ENCODE results near the gene ATXN7L1.

ATXN7L1 gene

GRCh38 chr7:105821527-105821926 lies 54.9 kb downstream of the ATXN7L1 start:
- Mint-ChIP-seq H3K4me1 (ENCODE audit: low read depth) (peaks cover 24% of the 10 kb centered on the region), H3K9me3 (peaks cover 21% of the 10 kb centered on the region), H3K27me3 (ENCODE audit: low read depth) (peaks cover 10% of the 10 kb centered on the region), H3K36me3 (ENCODE audit: low read depth) (peaks cover 27% of the 10 kb centered on the region), H3K27ac (no peak overlapping the region), H3K4me3 (no peak overlapping the region)
- DNase-seq (ENCODE audit: low spot score), result no peak

GRCh38 chr7:105820363-105821066 lies 55.9 kb downstream of the ATXN7L1 start:
- peaks cover 33% of the 10 kb centered on the region for H3K4me1 Mint-ChIP-seq (ENCODE audit: low read depth)
- H3K27me3 Mint-ChIP-seq (ENCODE audit: low read depth), result peaks cover 4% of the 10 kb centered on the region
- no peak for DNase-seq (ENCODE audit: low spot score)
- H3K4me3 Mint-ChIP-seq, result no peak overlapping the region
- H3K27ac Mint-ChIP-seq, result no peak overlapping the region
- H3K9me3 Mint-ChIP-seq, result peaks cover 21% of the 10 kb centered on the region
- peaks cover 24% of the 10 kb centered on the region for H3K36me3 Mint-ChIP-seq (ENCODE audit: low read depth)

- H3K9me3 Mint-ChIP-seq, result peaks cover 14% of the 10 kb centered on the region
Measured at GRCh38 chr7:105819559-105819958, 56.8 kb downstream of the ATXN7L1 start.

GRCh38 chr7:105816954-105817615 lies 59.3 kb downstream of the ATXN7L1 start:
- no peak for DNase-seq (ENCODE audit: low spot score)
- Mint-ChIP-seq H3K4me3 (no peak overlapping the region), H3K27ac (no peak overlapping the region), H3K36me3 (ENCODE audit: low read depth) (peaks cover 12% of the 10 kb centered on the region), H3K9me3 (no peaks in the 10 kb centered on the region), H3K4me1 (ENCODE audit: low read depth) (peaks cover 41% of the 10 kb centered on the region), H3K27me3 (ENCODE audit: low read depth) (no peaks in the 10 kb centered on the region)

More at GRCh38 chr7:105819559-105819958, 56.8 kb downstream of the ATXN7L1 start:
- H3K36me3 Mint-ChIP-seq (ENCODE audit: low read depth), result peaks cover 17% of the 10 kb centered on the region
- H3K4me3 Mint-ChIP-seq, result no peak overlapping the region
- H3K27me3 Mint-ChIP-seq (ENCODE audit: low read depth), result no peaks in the 10 kb centered on the region
- no peak overlapping the region for H3K27ac Mint-ChIP-seq
- peaks cover 41% of the 10 kb centered on the region for H3K4me1 Mint-ChIP-seq (ENCODE audit: low read depth)
- no peak for DNase-seq (ENCODE audit: low spot score)

- H3K4me3 Mint-ChIP-seq, result no peak overlapping the region
Measured at GRCh38 chr7:105816266-105816843, 60.0 kb downstream of the ATXN7L1 start.

GRCh38 chr7:105815576-105815975 lies 60.8 kb downstream of the ATXN7L1 start:
- H3K27me3 Mint-ChIP-seq (ENCODE audit: low read depth), result no peaks in the 10 kb centered on the region
- H3K27ac Mint-ChIP-seq, result no peak overlapping the region
- peaks cover 48% of the 10 kb centered on the region for H3K4me1 Mint-ChIP-seq (ENCODE audit: low read depth)

More at GRCh38 chr7:105816266-105816843, 60.0 kb downstream of the ATXN7L1 start:
- Mint-ChIP-seq H3K27me3 (ENCODE audit: low read depth) (no peaks in the 10 kb centered on the region), H3K9me3 (no peaks in the 10 kb centered on the region), H3K36me3 (ENCODE audit: low read depth) (peaks cover 15% of the 10 kb centered on the region), H3K4me1 (ENCODE audit: low read depth) (peaks cover 45% of the 10 kb centered on the region), H3K27ac (no peak overlapping the region)
- DNase-seq (ENCODE audit: low spot score), result no peak

GRCh38 chr7:105814481-105814880 lies 61.9 kb downstream of the ATXN7L1 start:
- Mint-ChIP-seq H3K9me3 (peaks cover 7% of the 10 kb centered on the region), H3K27me3 (ENCODE audit: low read depth) (no peaks in the 10 kb centered on the region), H3K36me3 (ENCODE audit: low read depth) (peaks cover 28% of the 10 kb centered on the region), H3K27ac (no peak overlapping the region), H3K4me3 (no peak overlapping the region), H3K4me1 (ENCODE audit: low read depth) (peaks cover 59% of the 10 kb centered on the region)
- no peak for DNase-seq (ENCODE audit: low spot score)

More at GRCh38 chr7:105815576-105815975, 60.8 kb downstream of the ATXN7L1 start:
- Mint-ChIP-seq H3K4me3 (no peak overlapping the region), H3K36me3 (ENCODE audit: low read depth) (peaks cover 19% of the 10 kb centered on the region), H3K9me3 (no peaks in the 10 kb centered on the region)
- DNase-seq (ENCODE audit: low spot score), result no peak

- H3K27me3 Mint-ChIP-seq (ENCODE audit: low read depth), result no peaks in the 10 kb centered on the region
- peaks cover 7% of the 10 kb centered on the region for H3K9me3 Mint-ChIP-seq
- peaks cover 27% of the 10 kb centered on the region for H3K36me3 Mint-ChIP-seq (ENCODE audit: low read depth)
- no peak overlapping the region for H3K4me3 Mint-ChIP-seq
- DNase-seq (ENCODE audit: low spot score), result no peak
- peaks cover 81% of the 10 kb centered on the region for H3K4me1 Mint-ChIP-seq (ENCODE audit: low read depth)
- H3K27ac Mint-ChIP-seq, result no peak overlapping the region
Measured at GRCh38 chr7:105811189-105811847, 65.1 kb downstream of the ATXN7L1 start.

- H3K27ac Mint-ChIP-seq, result peak overlapping the region; percentile 81
- peaks cover 82% of the 10 kb centered on the region for H3K4me1 Mint-ChIP-seq (ENCODE audit: low read depth)
- DNase-seq (ENCODE audit: low spot score), result peak; percentile 36
- peaks cover 27% of the 10 kb centered on the region for H3K36me3 Mint-ChIP-seq (ENCODE audit: low read depth)
- H3K9me3 Mint-ChIP-seq, result peaks cover 7% of the 10 kb centered on the region
- no peak overlapping the region for H3K4me3 Mint-ChIP-seq
- H3K27me3 Mint-ChIP-seq (ENCODE audit: low read depth), result no peaks in the 10 kb centered on the region
Measured at GRCh38 chr7:105810556-105810955, 65.8 kb downstream of the ATXN7L1 start.

GRCh38 chr7:105808703-105809590 lies 67.5 kb downstream of the ATXN7L1 start:
- H3K4me1 Mint-ChIP-seq (ENCODE audit: low read depth), result peaks cover 82% of the 10 kb centered on the region
- peak overlapping the region; percentile 81 for H3K27ac Mint-ChIP-seq
- H3K4me3 Mint-ChIP-seq, result peak overlapping the region; percentile 58
- H3K9me3 Mint-ChIP-seq, result peaks cover 7% of the 10 kb centered on the region
- no peaks in the 10 kb centered on the region for H3K27me3 Mint-ChIP-seq (ENCODE audit: low read depth)
- DNase-seq (ENCODE audit: low spot score), result peak; percentile 94
- peaks cover 25% of the 10 kb centered on the region for H3K36me3 Mint-ChIP-seq (ENCODE audit: low read depth)

GRCh38 chr7:105808209-105808608 lies 68.2 kb downstream of the ATXN7L1 start:
- peaks cover 7% of the 10 kb centered on the region for H3K9me3 Mint-ChIP-seq
- H3K27me3 Mint-ChIP-seq (ENCODE audit: low read depth), result no peaks in the 10 kb centered on the region
- H3K36me3 Mint-ChIP-seq (ENCODE audit: low read depth), result peaks cover 21% of the 10 kb centered on the region
- peak overlapping the region; percentile 81 for H3K27ac Mint-ChIP-seq
- H3K4me3 Mint-ChIP-seq, result peak overlapping the region; percentile 52
- H3K4me1 Mint-ChIP-seq (ENCODE audit: low read depth), result peaks cover 77% of the 10 kb centered on the region
- no peak for DNase-seq (ENCODE audit: low spot score)

- peaks cover 7% of the 10 kb centered on the region for H3K9me3 Mint-ChIP-seq
- H3K4me1 Mint-ChIP-seq (ENCODE audit: low read depth), result peaks cover 80% of the 10 kb centered on the region
- H3K27me3 Mint-ChIP-seq (ENCODE audit: low read depth), result no peaks in the 10 kb centered on the region
- DNase-seq (ENCODE audit: low spot score), result no peak
- peaks cover 17% of the 10 kb centered on the region for H3K36me3 Mint-ChIP-seq (ENCODE audit: low read depth)
- H3K27ac Mint-ChIP-seq, result peak overlapping the region; percentile 81
- H3K4me3 Mint-ChIP-seq, result peak overlapping the region; percentile 52
Measured at GRCh38 chr7:105807448-105807762, 69.0 kb downstream of the ATXN7L1 start.

All from T-helper 2 cell treated with Interferon-gamma antibody and Interleukin-4, amounts not matched to agents 5 μg/mL and 100 μg/mL, for 36 hours (primary cell).